Measurements from ENCODE around the gene AZIN2.
"Not testable (repeated sequence)": the region's sequence is repeated elsewhere in the genome, so short reads cannot be mapped to it uniquely, and the experiment has no call there.

The AZIN2 gene

DNA sequence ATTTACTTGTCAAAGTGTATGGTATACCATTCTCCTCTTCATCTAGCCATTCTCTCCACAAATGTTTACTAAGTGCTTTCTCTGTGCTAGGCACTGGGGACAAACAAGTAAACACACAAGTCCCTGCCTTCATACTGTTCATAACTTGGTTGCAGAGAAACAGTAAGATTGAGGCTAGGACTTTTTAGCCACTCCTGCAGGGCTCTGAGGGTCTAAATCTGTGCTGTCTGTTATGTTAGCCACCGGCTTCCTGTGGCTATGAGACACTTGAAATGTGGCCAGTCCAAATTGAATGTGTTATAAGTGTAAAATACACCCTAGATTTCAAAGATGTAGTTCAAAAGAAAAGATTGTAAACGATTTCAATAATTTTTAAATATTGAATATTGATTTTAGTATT lies 50.2 kb downstream of the AZIN2 start:
- DNase-seq = no peak

DNA sequence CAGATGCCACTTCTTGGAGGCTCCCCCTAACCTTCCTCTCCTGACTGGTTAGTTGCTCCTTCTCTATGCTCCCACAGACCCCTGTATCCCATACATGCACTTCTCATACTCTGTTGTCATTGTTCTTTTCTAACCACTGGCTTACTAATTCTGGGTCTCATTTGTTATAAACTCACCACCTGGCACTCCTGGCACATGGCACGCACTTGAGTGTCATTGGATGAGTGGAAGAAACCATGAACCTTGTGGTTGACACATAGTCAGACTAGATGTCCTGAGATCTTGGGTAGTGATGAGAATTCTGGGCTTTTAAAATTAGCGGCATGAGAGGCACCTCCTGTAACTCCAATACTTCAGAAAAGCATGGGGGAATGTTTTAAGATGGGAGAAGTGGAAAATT lies 51.6 kb downstream of the AZIN2 start:
- no peak for DNase-seq

DNA sequence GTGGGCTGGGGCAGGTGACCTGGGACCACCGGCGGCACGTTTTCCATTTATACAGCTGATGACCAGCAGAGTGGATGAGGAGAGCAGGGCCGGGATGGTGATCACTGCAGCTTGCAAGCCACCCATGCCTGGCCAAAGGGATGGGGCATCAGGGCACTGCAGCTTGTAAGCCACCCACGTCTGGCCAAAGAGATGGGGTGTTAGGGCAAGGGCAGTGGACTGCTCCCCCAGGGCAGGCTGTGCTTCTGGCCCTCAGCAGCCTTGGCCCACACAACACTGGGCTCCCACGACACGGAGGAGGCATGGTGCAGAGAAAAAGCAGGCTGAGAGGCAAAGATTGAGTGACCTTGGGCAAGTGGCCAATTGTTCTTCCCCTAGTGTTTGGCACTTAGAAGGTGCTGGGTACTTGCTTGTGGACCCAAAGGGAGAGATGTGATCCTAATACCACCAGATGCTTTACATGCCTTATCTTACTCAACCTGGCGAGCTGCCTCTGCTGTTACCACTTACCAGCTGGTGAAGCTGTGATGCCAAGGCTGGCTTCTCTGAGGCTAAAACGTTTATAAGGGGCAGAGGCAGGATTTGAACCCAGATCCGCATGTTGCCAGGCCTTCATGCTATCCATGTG lies 52.6 kb downstream of the AZIN2 start:
- no peak for DNase-seq

DNA sequence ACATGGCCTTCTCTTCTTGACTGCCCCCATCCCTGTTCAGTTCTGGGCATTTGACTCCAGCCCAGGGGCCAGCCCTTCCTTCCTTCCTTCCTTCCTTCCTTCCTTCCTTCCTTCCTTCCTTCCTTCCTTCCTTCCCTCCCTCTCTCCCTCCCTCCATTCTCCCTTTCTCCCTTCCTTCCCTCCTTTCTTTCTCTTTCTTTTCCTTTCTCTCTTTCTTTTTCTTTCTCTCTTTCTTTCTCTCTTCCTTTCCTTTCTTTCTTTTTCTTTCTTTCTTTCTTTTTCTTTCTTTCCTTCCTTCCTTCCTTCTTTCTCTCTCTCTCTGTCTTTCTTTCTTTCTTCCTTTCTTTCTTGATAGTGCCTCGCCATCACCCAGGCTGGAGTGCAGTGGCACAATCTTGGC lies 55.1 kb downstream of the AZIN2 start:
- not testable (repeated sequence) for DNase-seq

DNA sequence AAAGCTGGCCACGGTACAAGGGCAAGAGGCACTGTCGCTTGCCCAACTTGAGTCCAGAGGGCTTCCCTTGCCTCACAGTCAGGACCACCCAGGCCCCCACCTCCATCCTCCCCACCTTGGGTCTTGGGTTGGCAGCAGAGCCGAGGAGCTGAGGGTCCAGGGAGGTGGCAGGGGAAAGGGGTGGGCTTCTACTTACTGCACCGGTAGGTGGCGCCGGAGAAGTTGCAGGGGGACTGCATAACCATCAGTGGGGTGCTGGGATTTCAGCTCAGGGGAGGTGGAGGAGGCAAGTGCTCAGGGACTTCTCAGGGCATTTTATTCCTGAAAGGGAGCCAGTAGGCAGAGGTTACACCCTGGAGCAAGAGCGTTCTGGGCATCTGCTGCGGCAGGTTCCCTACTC lies 56.8 kb downstream of the AZIN2 start:
- DNase-seq = no peak

DNA sequence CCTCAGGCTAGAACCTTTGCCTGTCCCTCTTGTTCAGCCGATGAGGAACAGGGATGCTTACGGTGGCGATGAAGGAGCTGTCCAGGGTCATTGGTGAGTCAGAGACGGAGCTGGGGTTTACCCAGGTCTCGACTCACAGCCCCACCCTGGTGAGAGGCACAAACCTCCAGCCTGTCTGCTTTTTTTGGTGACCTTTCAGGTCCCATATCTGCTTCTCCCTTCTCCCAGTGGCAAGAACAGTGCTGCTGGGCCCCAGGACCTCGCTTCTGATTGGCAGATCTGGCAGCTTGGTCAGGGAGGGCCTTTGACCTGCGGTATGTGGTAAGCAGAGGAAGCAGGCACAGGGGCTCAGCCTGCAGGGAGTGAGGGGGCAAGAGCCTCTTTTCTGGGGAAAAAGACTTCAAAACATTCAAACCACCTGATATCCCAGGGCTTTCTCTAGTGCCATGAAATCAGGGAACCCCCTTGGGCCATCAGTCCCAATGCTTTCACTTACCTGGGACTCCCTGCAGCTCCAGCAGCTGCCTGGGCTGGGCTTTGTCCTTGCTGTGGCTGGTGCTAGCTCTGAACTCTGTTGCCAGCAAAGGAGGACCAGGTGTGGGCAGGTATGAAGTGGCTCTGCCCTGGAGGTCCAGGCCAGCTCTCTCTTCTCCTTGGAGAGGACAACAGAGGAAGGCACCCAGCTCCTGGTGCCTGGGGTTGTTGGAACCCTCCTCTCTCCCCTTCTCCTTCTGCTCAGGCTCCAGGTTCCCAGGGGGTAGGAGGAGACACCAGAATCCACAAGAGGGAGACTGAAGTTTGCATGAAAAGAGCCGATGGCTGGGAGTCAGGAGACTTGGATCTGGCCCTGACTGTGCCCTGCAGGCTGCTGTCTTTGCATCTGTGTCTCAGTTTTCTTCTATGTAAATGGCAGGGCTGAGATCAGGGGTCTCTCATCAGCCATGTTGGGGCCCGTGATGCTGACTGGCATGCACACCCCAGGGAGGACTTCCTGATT lies 59.5 kb downstream of the AZIN2 start:
- no peak for DNase-seq

DNA sequence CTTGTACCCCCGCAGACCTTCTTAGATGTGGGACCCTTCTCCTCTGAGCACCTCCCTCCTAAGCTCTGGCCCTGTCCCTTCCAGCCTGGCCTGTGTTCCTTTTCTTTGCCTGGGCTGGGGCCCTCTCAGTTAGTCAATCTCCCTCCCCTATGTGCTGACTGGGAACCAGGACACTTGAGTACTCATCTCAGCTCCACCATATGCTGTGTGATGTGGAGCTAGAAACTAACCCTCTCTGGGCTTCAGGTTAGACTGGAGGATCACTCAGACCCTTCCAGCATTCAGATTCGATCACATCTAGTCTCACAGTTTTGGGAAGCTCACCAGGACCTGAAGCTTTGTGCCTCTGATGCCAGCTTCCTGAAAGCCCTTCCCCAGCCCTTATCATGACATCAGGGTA lies 60.3 kb downstream of the AZIN2 start:
- no peak for DNase-seq

DNA sequence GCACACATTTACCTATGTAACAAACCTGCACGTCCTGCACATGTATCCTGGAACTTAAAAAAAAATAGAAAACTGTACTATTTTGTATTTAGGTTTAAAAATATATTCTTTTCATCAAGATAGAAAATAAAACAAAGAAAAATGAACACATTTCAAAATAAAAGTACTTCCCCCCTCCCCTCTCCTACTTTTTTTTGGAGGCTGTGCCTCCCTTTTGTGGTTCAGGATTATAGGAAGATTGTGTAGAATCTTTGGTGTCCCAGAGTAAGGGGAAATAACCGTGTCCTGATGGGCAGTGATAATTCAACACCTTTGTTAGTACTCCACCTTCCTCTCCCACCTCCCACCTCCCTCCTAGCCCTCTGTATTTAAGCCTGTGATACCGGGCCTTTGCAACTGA lies 60.8 kb downstream of the AZIN2 start:
- DNase-seq = no peak

DNA sequence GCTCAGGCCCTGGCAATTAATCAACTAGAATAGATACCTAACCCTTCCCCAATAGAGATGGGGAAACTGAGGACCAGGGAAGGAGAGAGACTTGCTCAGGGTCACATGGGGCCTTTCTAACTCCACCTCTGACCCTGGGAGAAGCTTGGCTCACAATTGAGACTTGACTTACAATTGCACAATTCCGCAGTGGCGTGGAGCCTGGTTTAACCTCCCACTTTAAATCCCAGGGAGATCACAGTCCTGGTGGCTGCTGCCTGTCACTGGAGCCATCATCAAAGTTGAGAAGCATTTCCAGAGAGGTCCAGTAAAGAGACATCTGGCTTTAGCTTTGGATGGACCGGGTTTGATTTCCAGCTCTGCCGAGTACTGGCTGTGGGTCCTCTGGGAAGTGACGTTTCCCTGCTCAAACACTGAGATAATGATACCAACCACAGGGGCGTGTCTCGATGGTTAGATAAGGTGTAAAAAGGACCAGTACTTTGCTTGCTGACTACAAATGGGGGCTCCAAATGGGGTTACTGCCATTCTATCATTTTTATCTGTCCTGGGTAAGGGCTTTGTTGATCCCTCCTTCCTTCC lies 61.6 kb downstream of the AZIN2 start:
- no peak for DNase-seq

DNA sequence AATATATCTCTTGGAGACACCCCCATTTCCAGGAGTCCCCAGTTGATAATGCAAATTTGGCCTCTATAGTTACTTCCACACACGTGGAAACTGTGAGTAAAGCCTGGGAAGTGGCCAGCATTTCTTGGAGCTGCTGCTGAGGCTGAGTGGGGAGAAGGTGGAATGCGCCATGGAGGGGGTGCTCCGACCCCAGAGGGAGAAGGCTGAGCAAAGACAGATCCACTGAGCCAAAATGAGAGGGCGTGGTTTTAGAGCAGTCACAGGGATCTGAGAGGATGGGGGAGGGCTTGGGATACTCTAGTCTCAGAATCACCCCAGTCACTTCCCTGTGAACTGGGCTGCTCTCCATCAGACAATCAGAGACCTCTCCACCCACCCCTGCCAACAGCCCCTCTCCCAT lies 62.2 kb downstream of the AZIN2 start:
- DNase-seq = no peak

DNA sequence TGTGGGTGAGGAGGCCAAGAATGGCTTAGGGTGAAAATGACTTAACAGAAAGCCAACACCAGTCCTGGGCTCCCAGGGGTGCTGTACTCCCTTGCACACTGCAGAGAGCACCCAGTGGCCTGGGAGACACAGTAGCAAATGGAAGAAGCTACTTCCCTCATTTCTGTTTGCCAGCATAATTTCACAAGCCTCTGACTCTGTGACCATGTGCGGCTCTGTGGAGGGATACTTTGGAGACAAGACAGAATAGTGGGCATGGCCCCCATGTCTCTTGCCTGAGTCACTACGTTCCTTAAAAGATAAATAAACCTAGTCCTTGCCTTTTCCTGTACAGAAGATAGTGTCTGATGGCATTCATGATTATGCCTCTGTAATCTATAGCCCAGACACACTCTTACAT lies 62.7 kb downstream of the AZIN2 start:
- DNase-seq = no peak

DNA sequence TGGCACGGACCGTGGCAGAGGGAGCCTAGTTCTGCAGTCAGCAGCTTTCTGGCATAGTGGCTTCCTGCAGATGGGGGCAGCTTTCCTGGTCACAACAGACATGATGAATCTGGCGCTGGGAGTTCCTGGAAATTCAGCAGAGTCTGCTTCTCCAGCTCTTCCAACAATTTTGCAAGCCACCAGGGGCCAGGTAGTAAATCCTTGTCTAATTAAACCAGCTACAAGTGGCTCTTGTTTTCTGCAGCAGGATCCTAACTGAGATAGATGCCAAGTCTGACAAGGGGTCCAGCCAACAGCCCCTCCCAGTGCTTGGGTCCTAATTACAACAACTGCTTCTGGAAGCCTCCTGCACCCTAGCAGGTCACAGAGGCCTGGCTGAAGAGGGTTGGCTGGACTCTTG lies 65.0 kb downstream of the AZIN2 start:
- DNase-seq = no peak

DNA sequence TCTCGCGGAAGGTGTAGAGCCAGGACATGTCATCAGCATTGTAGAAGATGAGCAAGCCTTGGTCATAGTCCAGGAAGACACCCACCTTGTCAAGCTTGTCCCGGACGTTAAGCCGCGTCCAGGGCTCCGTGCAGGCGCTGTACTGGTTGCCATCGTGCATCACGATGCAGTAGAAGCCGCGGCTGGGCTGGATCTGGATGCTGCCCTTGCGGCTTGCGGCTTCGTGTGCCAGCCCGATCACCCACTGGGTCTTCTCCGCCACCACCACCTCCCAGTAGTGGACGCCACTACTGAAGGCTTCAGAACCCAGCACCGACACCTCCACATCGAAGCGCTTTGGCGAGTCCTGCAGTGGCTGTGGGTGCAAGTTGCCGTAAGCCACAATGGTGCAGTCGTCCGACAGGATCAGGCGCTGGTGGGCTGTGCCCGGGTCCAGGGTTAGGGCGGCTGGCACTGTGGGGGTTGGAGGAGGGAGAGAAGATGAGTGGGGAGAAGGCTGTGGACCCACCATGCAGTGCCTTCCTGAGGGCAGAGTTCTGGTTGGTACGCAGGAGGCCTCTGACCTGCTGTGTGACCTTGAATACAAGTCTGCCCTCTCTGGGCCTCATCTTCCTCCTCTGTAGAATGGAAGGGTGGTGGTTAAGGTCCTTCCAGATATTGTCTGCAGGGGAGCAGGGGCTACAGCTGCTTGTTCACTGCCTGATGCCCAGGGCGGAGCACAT lies 66.5 kb downstream of the AZIN2 start:
- no peak for DNase-seq

DNA sequence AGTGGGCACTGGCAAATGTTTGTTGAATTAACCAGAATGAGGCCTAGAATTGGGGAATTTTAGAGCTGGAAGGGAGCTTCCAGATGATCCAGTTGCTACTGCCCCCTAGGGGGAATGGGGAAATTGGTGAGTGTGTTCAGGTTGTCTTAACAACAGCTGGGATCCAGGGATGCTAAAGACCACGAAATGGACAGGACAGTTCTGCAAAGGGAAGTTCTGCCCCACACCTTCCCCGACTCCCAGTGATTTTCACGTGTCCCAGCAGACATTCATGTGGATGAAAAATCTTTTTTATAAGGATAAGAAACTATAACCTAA lies 67.0 kb downstream of the AZIN2 start:
- no peak for DNase-seq

DNA sequence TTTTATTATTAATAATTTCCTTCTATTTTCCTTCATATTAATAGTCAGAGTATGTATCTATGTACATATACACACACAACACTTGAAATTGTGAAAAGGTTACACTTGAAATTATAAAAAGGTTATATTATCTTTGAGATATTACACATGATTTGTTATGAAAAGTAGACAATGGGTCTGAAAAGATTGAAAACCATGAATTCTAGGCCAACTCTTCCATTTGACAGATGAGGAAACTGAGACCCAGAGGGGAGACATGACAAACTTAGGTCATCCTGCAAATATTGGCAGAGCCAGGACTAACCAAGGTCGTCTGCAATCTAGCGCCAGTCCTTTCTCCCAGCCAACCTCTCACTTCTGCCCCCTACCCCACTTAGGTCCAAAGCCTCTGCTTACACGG lies 67.7 kb downstream of the AZIN2 start:
- no peak for DNase-seq

DNA sequence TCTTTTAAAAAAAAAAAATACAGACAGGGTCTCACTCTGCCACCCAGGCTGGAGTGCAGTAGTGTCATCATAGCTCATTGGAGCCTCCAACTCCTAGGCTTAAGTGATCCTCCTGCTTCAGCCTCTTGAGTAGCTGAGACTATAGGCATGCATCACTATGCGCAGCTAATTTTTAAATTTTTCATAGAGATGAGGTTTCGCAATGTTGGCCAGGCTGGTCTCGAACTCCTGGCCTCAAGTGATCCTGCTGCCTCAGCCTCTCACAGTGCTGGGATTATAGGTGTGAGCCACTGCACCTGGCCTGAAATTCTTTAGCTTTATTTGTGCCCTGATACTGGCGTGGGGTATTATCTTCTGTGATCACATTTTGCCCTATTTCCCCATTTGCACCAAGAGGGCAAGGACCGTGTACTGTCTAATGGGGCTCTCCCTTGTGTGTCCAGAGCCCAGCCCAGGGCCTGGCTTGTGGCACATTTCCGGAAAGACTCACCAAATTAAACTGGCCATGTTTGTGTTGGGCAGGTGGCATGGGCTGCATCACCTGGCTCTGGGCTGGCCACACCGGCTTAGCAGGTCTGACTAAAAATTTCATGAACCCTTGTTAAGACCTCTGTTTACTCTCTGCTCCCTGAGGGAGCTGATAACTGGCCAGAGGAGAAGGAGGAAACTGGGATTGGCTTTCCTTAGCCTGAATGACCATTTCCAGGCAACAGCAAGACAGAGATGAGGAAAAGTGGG lies 68.7 kb downstream of the AZIN2 start:
- no peak for DNase-seq

DNA sequence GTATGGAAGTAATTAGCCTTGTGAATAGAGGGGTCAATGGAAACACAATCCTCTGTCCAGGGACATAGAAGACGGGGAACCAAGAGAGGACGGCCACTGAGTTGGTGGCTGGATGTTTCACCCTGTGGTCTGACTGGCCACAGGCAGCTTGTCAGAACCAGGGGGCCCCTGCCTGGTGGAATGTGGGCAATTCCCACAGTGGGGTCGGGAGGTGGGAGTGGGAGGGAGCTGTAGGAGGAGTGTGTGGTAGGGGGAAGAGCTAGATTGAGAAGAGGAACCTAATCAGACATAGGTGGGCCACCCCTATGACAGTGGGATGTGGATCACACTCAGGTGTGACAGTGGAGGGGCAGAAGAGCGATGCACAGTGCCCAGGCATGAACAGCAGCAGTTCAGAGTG lies 69.6 kb downstream of the AZIN2 start:
- DNase-seq = no peak

DNA sequence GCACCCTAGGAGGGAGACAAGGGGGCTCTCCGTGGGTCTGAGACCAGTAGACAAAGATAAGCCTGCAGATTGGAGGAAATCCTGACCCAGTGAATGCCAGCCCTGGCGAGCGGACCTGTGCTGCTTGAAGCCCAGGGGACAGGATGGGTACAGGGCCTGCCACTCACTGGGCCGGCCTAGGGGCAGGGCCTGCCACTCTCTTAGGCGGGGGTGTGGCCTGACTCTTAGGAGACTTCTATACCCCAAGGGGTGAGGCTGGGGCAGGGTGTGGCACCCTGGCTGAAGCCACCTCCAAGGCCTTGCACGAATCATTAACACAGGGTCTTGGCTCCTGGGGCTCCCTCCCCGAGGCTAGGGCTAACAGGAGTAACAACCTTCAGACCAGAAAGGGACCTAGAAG lies 70.2 kb downstream of the AZIN2 start:
- no peak for DNase-seq

DNA sequence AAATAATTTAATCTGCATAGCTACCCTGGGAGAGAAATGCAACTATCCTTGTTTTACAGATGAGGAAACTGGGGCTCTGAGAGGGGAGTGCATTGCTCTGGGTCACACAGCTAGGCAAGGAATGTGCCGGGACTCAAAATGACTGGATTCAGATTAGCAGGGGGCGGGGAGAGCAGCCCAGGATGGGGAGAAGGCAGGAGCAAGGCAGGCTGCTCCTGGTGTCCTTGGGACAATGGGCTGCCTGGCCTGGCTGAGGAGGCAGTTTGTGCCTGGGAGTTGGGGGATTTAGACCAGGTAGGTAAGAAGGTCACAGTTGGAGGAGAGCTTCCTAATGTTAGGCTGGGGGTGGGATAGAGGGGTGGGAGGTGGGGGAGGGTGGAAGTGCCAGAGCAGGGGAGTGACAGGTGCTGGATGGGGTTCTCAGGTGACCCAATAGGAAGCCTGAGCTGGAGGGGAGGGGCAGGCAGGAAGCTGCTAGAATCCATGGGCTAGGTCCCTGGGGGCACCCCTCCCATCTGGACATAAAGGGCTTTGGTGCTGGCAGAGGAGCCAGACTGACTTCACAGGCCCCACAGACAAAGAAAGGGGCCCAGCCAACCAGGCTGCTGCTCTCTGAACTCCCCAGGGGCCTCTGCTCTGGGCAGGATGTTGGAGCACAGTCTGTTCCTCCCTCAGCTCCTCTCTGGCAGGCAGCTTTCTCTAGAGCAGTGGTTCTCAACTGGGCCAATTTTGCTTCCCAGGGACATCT lies 71.9 kb downstream of the AZIN2 start:
- no peak for DNase-seq

DNA sequence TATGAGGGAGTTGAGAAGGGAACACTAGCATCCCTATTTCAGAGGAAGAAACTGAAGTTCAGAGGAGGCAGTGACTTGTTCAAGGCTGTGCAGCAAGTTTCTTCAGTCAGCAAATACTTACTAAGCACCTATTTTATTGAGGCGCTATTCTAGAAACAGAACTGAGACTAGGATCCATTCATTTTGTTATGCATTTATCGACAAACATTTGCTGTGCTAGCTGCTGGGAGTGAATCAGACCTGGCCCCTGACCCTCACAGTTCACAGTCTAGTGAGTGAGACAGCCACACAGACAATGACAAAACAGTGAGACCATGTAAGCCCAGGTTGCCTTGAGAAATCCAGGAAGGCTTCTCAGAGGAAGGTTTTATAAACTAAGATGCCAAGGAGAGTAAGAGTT lies 72.7 kb downstream of the AZIN2 start:
- DNase-seq = no peak

DNA sequence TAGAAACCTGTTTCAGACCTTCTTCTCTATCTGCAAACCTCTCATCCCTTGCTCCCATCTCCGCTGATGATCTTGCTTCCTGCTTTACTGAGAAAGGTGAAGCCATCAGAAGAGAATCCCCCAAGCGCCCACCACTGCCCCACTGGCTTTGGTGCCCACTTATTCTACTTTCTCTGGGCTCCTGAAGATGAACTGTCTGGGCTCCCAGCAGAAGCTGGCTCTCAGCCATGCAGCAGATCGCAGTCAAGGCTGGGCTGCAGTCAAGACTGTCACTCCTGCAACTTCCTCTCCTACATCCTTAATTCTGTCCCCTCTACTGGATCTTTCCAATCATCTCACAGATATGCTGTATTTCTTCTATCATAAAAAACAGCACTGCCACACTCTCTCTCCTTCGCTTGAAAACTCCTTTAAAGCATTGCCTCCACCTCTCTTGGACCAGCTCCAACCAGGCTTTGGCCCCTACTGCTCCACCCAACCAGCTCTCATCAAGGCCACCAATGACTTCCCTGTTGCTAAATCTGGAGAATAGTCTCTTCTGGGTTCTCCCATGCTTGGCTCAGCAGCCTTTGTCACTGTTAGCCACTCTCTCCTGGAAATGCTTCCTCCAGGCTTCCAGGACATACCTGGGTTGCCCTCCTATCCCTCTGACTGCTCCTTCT lies 75.1 kb downstream of the AZIN2 start:
- DNase-seq = no peak

DNA sequence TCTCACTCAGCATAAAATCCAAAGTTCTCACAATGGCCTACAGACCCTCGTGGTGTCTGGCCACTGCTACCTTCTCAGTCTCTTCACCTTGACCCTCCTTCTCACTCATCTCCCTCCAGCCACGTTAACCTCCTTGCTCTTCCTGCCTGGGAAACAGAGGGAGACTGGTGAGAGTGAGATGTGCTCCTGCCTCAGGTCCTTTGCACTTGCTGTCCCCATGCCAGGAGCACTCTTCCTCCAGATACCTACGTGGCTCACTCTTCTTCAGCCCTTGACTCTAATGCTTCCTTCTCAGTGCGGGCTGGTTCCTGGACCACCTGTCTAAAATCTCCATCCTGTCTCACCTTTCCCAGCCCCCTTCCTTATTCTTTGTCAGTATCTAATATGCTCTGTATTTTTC lies 76.2 kb downstream of the AZIN2 start:
- no peak for DNase-seq
